HG03565 (cell line): ENCODE measurements around the gene TSPAN15.

Experiments
- ATAC-seq: cut with Tn5 transposase; IDR thresholded peaks from one replicate; pipeline ENCODE4 v1.9.1; 2021; ENCODE audit warnings: mild to moderate bottlenecking, moderate library complexity; ENCODE audit not compliant: unreplicated experiment

Gene TSPAN15

DNA sequence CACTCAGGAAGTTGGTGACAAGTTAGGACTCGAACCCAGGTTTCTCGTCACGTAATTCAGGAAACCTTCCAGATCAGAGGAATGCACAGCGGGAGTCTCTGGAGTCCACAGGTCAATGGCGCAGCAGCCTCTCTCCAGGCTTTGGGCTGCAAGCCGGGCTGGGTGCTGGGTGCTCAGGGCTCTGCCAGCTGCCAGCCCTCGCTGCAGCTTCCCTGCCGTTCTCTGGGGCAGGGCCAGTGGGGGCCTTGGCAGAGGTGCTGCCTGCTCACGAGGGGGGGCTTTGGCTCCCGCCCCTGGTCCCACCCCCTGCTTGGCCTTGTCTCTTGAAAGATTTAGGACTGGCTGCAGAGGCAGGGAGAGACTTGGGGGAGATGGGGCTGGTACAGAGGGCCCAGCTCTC, 34.6 kb upstream of the TSPAN15 start, which contains the start of gene TACR2:
Gene TACR2 (minus strand): TSS at position 224 of the 400 bp plus-strand sequence. CDS start 595 bp downstream, outside the sequence.
- ATAC-seq: no peak

DNA sequence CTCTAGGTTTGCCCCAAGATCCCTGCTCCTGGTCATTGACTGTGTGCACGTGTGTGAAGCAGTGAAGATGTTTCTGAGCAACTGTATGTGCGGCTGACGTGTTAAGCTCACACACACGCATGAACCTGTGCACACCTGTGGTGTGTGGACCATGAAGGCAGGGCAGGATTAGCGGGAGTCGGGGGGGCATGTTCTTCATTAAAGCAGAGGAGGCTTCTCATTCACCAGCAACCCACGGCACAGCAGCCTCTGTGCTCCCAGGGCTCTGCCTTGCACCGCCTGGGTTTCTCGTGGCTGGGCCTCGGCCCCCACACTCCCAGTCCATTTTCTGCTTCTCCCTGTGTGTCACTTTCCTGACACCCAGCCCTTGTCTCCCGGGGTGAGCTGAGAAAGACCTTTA, 33.7 kb upstream of the TSPAN15 start:
- no peak for ATAC-seq

DNA sequence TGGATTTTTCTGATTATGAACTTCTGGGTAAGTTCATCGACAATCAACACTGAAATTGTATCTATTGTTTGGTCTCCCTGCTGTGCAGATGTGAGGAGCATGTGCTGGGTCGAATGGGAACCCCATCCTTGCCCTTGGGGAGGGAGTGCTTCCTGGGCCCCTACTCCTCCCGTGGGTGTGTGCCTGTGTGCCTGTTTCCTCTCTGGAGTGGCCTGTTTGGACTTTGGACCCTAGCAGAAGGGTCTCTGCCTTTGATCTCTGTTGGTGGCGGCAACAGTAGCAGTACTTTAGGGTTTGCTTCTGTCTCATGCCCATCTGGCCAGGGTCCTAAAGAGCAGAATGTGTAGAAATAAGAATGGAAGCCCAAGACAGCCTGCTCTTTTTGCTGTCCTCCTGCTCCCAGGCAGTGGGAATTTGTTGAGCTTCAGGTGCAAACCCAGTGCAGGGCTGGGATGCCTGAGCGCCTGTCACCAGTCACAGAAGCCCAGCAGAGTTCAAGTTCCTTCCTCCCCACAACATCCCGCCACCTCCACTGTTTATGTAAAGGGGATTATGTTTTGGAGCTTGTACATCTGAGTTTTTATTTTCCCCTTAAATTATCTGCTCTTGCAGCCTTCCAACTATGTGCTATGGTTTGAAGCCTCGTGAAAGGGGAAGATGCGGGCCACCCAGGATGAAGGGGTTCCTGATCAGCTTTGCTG, 33.1 kb upstream of the TSPAN15 start:
- ATAC-seq: no peak

DNA sequence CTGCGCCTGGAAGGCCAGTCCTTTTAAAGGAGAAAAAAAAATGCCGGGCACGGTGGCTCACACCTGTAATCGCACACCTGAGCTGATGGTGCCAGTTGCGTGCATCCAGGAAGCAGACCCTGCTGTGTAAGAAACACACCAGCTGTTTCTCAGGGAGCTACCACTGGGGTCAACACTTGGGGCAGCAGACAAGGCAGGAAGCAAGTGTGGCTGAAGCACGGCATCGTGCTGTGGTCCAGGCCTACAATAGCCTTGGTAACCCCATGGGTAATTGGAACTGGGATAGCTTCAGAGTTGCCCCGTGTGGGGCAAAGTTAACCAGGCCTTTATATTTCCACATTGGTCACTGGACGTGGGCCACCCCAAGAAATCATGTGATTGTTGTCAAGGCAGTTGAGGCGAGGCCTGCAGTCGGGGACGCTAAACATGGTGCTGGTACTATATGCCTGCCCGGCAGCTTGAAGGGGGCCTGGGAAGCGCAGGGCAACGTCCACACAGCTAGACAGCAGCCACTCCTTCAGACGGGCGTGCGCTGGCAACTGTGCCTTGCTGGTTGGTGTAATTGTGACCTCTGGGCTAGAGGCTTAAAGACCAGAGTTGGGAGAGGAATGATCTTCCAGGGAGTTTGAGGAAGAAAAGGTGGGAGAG, 32.0 kb upstream of the TSPAN15 start:
- ATAC-seq: no peak

DNA sequence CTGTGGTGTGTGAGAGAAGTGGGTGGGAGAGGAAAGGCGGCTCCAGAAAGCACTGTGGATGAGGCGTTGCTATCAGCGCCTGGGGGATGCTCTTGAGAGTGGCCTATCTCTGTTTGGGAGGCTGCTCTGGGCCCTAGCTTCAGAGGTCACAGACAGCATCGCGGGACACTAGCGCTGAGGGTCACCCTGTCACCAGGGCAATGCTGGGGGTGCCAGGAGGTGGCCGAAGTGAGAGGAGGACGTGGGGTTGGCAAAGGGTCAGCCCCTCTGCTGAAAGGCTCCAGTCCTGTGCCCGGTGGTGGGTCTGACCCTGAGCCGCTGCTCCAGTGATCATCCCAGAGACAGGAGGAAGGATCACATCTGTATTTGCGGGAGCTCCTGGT, 31.5 kb upstream of the TSPAN15 start:
- no peak for ATAC-seq

DNA sequence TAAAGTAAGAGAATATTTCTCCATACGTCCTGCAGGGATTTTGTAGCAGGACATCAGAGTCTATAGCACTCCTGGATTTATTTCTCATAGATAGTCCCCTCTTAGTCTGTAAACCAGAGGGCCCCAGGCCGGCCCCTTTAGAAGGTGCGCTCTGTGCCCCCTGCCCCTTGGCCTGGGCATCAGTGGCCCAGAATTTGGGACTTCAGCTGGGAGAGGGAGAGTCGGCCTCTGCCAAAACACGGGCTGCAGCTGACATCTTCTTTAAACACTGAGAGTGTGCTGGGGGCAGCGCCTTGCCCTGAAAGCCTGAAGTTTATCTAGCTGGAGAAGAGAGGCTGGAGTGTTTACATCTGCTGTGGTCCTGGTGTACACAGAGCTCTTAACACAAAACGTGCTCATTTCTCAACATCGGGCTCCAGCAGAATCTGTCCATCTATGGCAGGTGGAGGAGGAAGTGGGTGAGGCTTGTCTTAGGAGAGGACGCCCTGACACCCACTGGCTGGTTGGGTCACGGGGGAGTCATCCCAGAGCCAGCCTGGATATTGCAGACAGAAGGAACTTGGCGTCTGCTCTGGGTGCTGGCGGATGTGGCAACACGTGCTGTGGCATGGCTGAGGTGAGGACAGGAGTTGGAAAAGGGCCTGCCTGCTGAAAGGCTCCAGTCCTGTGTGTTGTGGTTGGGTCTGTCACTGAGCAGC, 29.5 kb upstream of the TSPAN15 start:
- no peak for ATAC-seq

DNA sequence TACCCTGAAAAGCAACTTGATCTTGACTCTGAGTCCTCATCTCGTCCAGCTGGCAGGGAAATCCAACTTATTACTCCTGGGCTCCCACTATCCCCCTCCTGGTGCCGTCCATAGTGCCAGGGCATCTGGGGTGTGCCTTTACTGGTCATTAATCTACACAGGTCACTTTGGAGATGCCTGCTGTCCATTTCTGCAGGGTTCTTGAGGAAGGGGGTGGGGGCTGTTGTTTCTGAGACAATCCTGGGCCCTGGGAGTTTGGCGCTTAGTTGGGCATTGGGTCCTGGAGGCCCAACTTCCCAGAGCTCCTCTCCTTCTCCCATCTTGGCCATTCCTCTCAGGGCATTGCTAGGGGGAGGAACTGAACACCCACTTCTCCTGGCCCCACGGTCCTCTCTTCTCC, 28.6 kb upstream of the TSPAN15 start:
- ATAC-seq: no peak

DNA sequence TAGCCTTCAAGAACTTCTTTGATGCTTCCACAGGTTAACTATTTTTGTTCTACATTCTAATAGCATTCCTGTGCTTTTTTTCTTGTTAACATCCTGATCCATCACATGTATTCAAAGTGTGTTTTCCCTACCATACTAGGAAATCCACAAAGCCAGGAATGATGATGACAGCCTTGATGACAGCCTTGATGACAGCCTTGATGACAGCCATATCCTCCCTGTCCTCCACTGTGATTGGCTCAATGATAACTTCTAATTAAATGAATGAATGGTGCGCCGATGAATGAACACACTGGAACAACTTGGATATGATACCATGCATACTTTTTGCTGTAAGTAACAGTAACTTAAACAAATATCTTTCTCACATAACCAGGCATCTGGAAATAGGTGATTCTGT, 26.2 kb upstream of the TSPAN15 start:
- ATAC-seq: no peak

DNA sequence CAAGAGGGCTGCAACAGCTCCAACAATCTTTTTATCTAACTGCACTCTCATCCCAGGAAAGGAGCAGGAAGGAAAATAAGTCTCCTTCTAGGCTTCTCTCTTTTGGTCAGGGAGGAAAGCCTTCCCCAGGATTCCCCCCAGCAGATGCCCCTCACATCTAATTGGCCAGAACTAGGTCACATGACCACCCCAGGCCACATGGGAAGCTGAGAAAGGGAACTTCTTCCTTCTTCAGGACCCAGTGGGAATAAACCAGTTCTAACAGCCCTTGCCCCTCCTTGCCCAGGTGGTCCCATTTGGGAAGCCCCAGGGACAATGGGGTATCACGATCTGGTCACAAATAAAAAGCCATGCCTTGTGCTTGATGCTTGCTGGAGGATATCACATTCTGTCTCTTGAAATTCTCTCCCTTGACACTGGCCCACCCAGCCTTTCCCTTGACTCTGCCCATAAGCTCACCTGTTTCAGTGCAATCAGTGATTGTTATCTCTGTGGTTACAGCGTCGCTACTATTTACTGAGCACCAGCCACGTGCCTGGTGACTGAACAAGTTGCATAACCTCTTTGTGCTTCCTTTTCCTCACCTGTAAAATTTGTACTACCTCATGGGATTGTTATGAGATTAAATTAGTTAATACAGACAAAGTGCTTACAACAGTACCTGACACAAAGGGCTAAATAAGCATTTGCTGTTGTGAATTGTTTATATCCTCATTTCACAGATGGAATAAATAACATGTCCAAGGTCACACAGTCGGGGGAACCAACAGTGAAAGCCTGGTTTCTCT, 25.6 kb upstream of the TSPAN15 start:
- no peak for ATAC-seq

DNA sequence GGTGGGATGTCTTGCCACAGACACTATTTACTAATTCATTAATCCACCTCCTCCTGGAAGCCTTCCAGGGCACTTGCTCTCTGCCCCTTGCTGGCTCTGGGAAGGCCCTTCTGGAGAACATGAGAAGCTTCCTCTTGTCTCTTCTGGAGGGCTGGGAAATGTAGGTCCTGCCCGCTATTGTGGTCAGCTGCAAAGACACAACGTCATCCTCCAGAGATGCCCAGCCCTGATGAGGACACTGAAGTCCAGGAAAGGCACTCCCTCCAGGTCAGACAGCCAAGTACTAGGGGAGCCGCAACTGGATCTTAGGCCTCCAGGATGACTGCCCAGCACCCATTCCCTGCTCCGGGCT, 24.9 kb upstream of the TSPAN15 start:
- ATAC-seq: no peak

DNA sequence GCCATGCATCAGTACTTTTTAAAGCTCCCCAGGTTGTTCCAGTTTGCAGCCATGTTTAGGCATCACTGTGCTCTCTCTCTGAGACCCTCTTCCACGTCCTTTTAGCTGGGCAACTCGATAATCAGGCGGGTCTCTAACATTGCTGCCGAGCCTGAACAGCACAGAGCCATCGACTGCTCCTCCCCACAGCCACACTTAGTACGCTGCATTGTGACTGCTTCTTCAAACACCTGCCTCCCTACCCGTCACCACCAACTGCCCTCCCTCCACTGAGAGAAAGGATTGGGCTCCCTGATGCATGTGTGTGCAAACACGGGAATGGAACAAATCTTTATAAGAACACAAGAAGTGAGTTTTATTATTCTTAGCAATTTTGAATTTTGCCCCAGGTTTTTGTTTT, 23.1 kb upstream of the TSPAN15 start:
- no peak for ATAC-seq

DNA sequence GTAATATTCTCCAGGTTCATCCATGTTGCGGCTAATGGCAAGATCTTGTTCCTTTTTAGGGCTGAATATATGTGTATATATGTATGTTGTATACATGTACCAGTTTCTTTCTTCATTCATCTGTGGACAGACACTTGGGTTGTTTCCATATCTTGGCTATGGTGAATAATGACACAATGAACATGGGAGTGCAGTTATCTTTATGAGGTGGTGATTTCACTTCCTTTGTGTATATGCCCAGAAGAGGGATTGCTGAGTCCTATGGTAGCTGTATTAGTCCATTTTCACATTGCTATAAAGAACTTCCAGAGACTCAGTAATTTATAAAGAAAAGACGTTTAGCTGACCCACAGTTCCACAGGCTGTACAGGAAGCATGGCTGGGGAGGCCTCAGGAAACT, 17.1 kb upstream of the TSPAN15 start:
- ATAC-seq: no peak

DNA sequence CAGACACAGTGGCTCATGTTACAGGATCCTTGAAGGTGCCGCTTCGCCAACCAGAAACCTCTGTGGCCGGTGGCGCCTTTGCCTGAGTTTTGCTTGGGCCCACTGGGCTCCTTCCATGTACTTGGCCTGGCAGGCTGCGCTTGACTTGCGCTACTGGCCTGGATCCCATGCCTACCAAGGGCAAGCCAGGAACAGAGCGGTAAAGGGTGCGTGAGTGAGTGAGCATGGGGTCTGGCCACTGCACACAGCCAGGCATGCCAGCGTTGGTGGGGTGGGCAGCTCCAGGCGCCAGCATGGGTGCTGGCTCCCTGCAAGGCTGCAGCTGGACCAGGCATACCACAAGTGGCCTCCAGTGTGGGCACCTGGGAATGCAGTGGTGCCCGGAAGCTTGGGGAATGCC, 16.3 kb upstream of the TSPAN15 start:
- ATAC-seq: no peak

DNA sequence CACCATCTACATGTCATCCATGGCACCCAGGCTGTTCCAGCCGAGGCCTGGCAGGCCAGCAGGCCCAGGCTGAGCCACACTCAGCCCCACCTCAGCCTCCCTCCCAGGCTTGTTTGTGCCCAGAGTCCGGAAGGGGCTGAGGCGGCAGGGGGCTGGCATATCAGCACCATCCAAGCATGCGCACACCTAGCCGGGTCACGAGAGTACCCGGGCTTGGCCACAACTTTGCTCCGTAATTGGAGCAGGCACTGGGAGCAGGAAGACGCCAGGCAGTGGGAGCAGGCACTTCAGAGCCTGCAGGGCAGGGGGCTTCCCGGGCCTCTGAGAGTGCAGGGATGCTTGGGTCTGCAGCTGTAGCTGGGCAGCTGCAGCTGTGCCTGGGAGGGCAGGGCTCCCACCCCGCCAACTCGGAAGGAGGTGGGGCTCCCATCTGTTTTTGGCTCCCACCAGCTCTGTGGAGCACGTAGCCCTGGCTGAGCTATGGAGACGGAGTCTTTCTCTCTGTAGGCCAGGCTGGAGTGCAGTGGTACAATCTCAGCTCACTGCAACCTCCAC, 15.2 kb upstream of the TSPAN15 start:
- ATAC-seq: no peak

DNA sequence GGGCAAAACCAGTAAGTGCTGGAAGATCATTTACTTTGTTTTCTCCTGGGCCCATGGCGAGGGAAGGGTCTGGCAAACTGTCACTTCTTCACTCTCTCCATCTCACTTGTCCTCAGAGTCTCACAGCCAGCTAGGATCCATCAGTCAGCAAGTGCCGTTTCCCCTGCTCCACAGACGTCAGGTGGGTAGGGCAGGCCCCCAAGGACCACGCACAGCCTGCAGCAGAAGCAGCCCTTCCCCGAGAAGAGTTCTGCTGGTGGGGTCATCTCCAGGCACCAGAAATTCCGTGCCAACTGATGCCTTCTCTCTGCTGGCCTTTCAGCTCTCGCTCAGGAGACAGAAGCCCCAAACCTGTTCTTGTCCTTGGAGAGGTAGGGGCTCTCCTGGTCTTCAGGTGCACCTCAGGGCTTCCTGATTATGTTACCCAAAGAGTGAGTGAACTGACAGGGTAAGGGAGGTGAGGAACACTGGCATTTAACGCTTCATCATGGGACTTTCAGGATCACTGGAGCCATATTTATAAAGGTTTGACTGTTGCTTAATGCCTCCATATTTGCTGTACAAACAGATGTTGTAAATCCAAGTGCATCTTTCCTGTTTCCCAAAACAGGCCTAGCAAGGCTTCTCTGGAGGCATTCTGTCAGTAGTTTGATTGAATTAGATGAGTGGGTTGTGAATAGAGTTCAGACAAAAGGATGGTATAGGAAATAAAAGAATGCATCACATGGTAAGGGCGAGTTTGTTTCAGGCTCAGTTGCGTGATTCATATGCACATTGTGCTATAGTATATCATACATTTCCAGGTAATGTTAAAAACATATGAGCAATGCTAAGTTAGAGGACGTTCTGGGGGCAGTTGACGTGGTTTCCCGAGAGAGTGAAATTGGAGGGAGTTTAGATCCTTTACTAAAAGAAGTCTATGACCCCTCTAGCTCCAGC, 13.7 kb upstream of the TSPAN15 start:
- ATAC-seq: no peak

DNA sequence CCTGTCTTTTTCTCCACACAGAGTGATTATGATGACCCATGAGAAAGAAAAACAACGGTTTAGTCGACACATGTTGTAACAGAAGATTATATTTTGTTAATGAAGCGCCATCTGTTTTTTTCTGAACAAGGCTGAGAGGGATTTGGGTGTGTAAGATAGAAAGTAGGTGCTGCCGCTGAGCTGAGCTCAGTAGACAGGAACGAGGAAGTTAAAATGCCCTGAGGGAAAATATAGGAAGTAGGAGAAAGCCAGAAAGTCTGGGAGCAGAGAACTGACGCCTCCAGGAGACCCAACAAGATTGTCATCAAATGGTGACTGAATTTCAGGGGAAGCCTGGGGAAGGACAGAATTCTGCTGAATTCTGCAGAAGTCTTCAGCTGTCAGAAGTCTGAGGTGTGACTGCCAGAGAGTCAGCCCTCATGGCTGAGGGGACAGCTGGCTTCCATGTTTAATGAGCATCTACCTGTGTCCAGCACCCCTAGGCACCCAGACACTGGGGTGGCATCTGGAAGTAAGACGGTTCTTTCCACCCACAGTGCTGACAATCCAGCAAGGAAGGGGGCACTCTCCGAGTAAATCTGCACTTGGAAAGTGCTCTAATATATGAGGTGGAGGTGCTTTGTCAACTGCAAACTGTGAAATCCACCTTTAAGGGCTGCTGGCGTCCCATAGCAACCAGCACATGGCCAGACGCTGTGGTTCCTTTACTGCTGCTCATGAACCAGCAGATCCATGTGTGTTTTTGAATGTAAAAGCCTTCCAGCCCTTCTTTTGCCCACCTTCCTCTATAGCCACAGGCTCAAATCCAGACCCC, 12.5 kb upstream of the TSPAN15 start:
- no peak for ATAC-seq

DNA sequence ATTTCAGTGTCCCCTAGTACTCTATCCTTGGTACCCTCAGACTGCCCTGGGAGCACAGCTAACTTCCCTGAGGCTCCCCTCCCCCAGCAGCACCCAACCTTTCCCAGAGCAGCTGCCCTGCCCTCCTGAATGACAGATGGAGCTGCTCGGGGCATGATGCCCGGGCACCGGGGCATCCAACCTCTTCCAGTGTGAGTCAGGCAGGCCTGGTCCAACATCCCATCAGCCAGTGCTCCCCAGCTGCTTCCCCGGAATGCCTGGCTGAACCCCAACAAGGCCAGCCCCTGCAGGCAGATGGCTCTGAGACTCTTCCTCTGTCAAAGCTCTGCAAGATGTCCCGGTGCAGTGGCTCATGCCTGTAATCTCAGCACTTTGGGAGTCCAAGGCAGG, 11.9 kb upstream of the TSPAN15 start:
- no peak for ATAC-seq

DNA sequence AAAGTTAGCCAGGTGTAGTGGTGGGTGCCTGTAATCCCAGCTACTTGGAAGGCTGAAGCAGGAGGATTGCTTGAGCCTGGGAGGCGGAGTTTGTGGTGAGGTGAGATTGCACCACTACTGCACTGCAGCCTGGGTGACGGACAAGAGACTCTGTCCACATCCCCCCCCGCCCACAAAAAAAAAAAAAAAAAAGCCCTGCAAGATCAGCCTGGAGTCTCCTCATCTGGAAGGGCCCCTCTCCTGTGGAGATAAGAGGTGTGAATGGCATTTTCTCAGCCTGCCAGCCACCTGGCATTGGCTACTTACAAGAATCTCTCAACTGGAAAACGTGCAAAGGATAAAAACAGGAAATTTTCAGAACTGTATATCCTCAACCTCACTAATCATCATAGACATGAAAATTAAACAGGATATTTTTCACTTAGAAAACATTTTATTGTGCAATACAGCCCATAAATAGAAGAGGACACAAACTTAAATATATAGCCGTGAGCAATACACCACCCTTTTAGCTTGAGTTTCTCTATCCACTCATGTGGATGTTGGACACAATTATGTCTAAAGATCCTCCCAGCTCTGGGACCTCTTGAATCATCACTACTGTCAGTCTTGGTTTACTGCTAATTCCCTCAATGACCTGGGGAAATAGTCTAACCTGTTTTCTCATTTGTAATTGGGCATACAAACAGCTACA, 11.3 kb upstream of the TSPAN15 start:
- no peak for ATAC-seq

DNA sequence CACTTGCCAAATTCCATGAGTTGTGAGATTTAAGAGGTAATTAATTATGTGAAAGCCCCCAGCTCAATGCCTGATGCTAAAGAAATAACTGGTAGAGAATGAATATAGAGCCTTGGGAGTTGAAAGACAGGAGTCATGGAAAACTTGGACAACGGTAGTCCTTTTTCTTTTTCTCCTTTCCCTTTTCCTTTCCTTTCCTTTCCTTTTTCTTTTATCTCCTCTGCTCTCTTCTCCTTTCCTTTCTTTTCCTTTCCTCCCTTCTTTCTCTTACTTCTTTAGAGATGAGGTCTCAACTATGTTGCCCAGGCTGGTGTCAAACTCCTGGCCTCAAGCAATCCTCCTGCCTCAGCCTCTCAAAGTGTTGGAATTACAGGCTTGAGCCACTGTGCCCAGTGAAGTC, 7.9 kb upstream of the TSPAN15 start:
- no peak for ATAC-seq
